ENCODE results near the gene ETV2.

ETV2 gene

DNA sequence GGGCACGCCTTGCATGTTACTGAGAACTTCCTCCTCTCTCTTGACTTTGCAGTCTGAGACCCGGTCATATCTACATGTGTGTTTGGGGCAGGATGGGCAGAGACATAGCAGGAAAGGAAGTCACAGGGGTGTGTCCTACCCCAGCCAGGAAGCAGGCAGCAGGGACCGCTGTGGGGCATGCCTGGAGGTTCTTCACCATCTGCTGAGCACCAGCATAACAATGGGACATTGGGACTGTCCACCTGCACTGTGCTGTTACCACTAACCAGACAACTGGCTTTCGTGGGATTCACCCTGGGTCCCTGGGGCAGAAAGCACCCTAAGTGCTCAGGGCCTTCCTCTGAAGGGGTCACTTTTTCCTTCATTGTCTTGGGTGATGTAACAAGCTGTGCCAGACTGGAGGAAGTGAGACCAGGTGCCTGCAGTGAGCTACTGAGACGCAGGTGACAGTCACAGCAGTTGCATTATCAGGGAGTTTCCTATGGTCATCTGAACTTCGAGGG lies 31.6 kb upstream of the ETV2 start:
- Histone ChIP-seq H3K27ac (ENCODE audit: low read depth, low read length) (no peak overlapping the region), H3K27me3 (ENCODE audit: control insufficient read depth in 5 of 5, insufficient read depth in 4 of 5, low read length in 5 of 5) (no peaks in the 10 kb centered on the region), H3K9ac (ENCODE audit: low read length in 5 of 5) (no peak overlapping the region), H3K4me3 (ENCODE audit: low read depth in 1 of 5, low read length in 5 of 5) (no peak overlapping the region), H3K9me3 (ENCODE audit: control insufficient read depth in 5 of 5, low read length in 5 of 5) (peaks cover 0 to 13% (median 11%) of the 10 kb centered on the region in 5 donors), H3K4me1 (ENCODE audit: control insufficient read depth in 5 of 5, insufficient read depth in 5 of 5, low read length in 5 of 5) (peaks cover 0 to 17% (median 13%) of the 10 kb centered on the region in 5 donors), H3K36me3 (ENCODE audit: control insufficient read depth in 5 of 5, insufficient read depth in 5 of 5, low read length in 5 of 5) (peaks cover 0 to 2% (median 1%) of the 10 kb centered on the region in 5 donors)

DNA sequence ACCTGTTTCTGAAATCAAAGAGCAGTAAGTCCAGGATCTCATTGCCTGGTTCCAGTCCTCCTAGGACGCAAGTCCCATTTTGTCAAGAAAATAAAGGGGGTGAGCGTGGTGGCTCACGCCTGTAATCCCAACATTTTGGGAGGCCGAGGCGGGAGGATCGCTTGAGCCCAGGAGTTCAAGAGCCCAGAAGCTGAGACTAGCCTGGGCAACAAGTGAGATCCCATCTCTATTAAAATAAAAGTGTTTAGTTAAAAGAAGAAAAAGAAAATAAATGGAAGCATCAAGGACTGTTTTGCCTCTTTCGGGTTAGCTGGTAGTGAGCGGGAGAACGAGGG lies 29.4 kb upstream of the ETV2 start:
- Histone ChIP-seq H3K9me3 (ENCODE audit: control insufficient read depth in 5 of 5, low read length in 5 of 5) (peaks cover 0 to 13% (median 8%) of the 10 kb centered on the region in 5 donors), H3K4me3 (ENCODE audit: low read depth in 1 of 5, low read length in 5 of 5) (peak overlapping the region; percentile 72 to 95 (median 87)), H3K9ac (ENCODE audit: low read length in 5 of 5) (peak overlapping the region in 3 of 5 donors; percentile 78 to 92 (median 88)), H3K4me1 (ENCODE audit: control insufficient read depth in 5 of 5, insufficient read depth in 5 of 5, low read length in 5 of 5) (peaks cover 0 to 17% (median 13%) of the 10 kb centered on the region in 5 donors), H3K27ac (ENCODE audit: low read depth, low read length) (no peak overlapping the region), H3K27me3 (ENCODE audit: control insufficient read depth in 5 of 5, insufficient read depth in 4 of 5, low read length in 5 of 5) (no peaks in the 10 kb centered on the region), H3K36me3 (ENCODE audit: control insufficient read depth in 5 of 5, insufficient read depth in 5 of 5, low read length in 5 of 5) (peaks cover 0 to 16% (median 11%) of the 10 kb centered on the region in 5 donors)

DNA sequence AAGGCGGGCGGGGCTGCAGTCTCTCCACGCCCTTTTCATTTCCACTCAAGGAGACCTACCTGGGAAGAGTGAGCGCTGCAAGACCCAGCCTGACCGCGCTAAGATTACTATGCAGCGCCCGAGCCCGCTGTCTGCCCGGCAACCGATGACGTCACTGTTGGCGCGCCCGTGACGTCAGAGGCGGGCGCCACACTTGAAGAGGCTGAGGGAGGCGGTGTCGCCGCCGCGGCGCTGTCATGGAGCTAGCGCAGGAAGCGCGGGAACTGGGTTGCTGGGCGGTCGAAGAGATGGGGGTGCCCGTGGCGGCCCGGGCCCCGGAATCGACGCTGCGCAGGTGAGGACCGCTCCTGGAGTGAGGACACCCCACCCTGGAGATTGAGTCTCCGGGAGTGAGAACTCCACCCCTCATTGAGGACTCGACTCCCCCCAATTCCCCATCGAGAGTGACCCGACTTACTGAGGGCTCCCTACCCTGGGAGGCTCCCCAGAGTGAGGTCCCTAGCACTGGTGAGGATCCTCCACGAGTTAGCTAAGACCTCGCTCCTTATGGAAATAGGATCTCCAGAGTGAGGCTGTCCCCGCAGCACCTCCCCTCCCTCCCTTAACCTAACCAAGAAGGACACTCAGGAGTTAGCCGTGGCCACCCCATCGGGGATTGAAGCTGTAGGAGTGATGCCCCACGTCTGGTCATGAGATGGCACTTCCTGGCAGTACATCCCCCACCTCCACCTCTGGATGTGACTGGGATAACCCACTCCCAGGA lies 28.8 kb upstream of the ETV2 start, which contains the start of gene HAUS5:
TSS of gene HAUS5 (plus strand) at position 177 of the 763 bp plus-strand sequence. CDS start at position 237, 60 bp downstream.
- Histone ChIP-seq H3K9me3 (ENCODE audit: control insufficient read depth in 5 of 5, low read length in 5 of 5) (peaks cover 0 to 10% (median 5%) of the 10 kb centered on the region in 5 donors), H3K27me3 (ENCODE audit: control insufficient read depth in 5 of 5, insufficient read depth in 4 of 5, low read length in 5 of 5) (no peaks in the 10 kb centered on the region), H3K4me1 (ENCODE audit: control insufficient read depth in 5 of 5, insufficient read depth in 5 of 5, low read length in 5 of 5) (peaks cover 0 to 17% (median 13%) of the 10 kb centered on the region in 5 donors), H3K27ac (ENCODE audit: low read depth, low read length) (no peak within 1 kb of the TSS), H3K4me3 (ENCODE audit: low read depth in 1 of 5, low read length in 5 of 5) (peak within 1 kb of the TSS; percentile 82 to 98 (median 89)), H3K9ac (ENCODE audit: low read length in 5 of 5) (peak within 1 kb of the TSS; percentile 71 to 92 (median 84)), H3K36me3 (ENCODE audit: control insufficient read depth in 5 of 5, insufficient read depth in 5 of 5, low read length in 5 of 5) (peaks cover 0 to 21% (median 15%) of the 10 kb centered on the region in 5 donors)

DNA sequence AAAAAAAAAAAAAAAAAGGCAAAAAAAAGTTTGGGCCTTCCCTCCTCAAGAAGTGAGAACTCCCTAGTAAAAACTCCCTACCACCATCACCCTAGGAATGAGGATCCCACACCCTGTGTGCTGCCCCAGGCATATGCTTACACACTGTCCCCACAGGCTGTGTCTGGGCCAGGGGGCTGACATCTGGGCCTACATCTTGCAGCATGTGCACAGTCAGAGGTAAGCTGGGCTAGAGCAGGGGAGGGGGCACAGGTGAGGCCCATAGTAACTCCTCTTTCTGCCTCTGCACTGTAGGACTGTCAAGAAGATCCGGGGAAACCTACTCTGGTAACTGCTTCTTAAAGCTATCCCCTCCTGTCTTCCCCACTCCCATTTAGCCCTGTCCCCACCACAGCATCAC lies 28.0 kb upstream of the ETV2 start:
- no peak overlapping the region for H3K4me3 ChIP-seq (ENCODE audit: low read depth in 1 of 5, low read length in 5 of 5)
- H3K36me3 ChIP-seq (ENCODE audit: control insufficient read depth in 5 of 5, insufficient read depth in 5 of 5, low read length in 5 of 5), result peaks cover 0 to 27% (median 19%) of the 10 kb centered on the region in 5 donors
- no peak overlapping the region for H3K9ac ChIP-seq (ENCODE audit: low read length in 5 of 5)

DNA sequence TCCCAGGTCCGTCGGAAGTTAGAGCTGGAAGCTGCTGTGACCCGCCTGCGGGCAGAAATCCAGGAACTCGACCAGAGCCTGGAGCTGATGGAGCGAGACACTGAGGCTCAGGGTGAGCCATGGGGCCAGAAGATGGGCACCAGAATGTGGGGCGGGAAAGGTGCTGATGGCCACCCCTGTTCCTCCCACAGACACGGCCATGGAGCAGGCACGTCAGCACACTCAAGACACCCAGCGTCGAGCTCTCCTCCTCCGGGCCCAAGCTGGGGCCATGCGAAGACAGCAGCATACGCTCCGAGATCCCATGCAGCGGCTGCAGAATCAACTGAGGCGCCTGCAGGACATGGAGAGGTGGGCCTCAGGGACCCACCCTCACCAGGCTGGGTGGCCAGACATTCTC lies 26.5 kb upstream of the ETV2 start:
- Histone ChIP-seq H3K36me3 (ENCODE audit: control insufficient read depth in 5 of 5, insufficient read depth in 5 of 5, low read length in 5 of 5) (peaks cover 0 to 37% (median 21%) of the 10 kb centered on the region in 5 donors), H3K27ac (ENCODE audit: low read depth, low read length) (no peak overlapping the region), H3K9me3 (ENCODE audit: control insufficient read depth in 5 of 5, low read length in 5 of 5) (no peaks in the 10 kb centered on the region), H3K4me3 (ENCODE audit: low read depth in 1 of 5, low read length in 5 of 5) (no peak overlapping the region), H3K27me3 (ENCODE audit: control insufficient read depth in 5 of 5, insufficient read depth in 4 of 5, low read length in 5 of 5) (no peaks in the 10 kb centered on the region), H3K9ac (ENCODE audit: low read length in 5 of 5) (no peak overlapping the region), H3K4me1 (ENCODE audit: control insufficient read depth in 5 of 5, insufficient read depth in 5 of 5, low read length in 5 of 5) (peaks cover 0 to 14% (median 13%) of the 10 kb centered on the region in 5 donors)

More for the DNA sequence above, 28.0 kb upstream of the ETV2 start:
- Histone ChIP-seq H3K27me3 (ENCODE audit: control insufficient read depth in 5 of 5, insufficient read depth in 4 of 5, low read length in 5 of 5) (no peaks in the 10 kb centered on the region), H3K27ac (ENCODE audit: low read depth, low read length) (no peak overlapping the region), H3K9me3 (ENCODE audit: control insufficient read depth in 5 of 5, low read length in 5 of 5) (peaks cover 0 to 4% (median 2%) of the 10 kb centered on the region in 5 donors), H3K4me1 (ENCODE audit: control insufficient read depth in 5 of 5, insufficient read depth in 5 of 5, low read length in 5 of 5) (peaks cover 0 to 17% (median 13%) of the 10 kb centered on the region in 5 donors)

DNA sequence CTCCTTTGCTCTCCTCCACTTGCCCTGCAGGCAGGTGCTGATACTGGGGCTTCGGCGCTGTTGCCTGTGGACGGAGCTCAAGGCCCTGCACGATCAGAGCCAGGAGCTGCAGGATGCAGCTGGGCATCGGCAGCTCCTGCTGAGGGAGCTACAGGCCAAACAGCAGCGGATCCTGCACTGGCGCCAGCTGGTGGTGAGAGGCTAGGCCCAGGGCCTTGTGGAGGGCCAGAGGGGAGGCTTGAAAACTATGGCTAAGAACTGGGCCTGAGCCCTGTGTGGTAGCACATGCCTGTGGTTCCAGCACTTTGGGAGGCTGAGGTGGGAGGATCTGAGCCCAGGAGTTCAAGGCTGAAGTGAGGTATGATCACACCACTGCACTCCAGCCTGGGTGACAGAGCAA lies 22.7 kb upstream of the ETV2 start:
- Histone ChIP-seq H3K36me3 (ENCODE audit: control insufficient read depth in 5 of 5, insufficient read depth in 5 of 5, low read length in 5 of 5) (peaks cover 0 to 56% (median 28%) of the 10 kb centered on the region in 5 donors), H3K4me3 (ENCODE audit: low read depth in 1 of 5, low read length in 5 of 5) (no peak overlapping the region), H3K9ac (ENCODE audit: low read length in 5 of 5) (no peak overlapping the region), H3K4me1 (ENCODE audit: control insufficient read depth in 5 of 5, insufficient read depth in 5 of 5, low read length in 5 of 5) (no peaks in the 10 kb centered on the region), H3K27me3 (ENCODE audit: control insufficient read depth in 5 of 5, insufficient read depth in 4 of 5, low read length in 5 of 5) (no peaks in the 10 kb centered on the region), H3K9me3 (ENCODE audit: control insufficient read depth in 5 of 5, low read length in 5 of 5) (no peaks in the 10 kb centered on the region), H3K27ac (ENCODE audit: low read depth, low read length) (no peak overlapping the region)

DNA sequence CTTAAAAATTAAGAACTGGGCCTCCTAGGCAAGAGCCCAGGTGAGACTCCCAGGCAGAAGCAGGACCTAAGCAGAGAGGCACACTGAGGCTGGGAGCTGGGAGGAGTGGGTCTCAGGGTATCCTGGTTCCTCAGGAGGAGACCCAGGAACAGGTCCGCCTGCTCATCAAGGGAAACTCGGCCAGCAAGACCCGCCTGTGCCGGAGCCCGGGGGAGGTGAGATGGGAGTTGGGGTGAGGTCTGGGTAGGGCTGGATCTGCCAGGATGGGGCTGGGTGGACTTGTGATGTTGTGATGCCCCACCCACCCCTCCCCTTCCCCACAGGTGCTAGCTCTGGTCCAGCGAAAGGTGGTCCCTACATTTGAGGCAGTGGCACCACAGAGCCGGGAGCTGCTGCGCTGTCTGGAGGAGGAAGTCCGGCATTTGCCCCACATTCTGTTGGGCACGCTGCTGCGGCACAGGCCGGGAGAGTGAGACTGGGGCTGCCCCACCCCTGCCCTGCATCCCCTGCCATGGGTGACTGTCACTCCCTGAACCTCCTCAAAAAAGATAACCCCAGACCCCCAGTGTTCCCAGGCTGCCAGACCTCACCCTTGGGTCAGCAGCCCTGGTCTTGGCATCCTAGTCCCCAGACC lies 22.1 kb upstream of the ETV2 start:
- H3K27me3 ChIP-seq (ENCODE audit: control insufficient read depth in 5 of 5, insufficient read depth in 4 of 5, low read length in 5 of 5), result no peaks in the 10 kb centered on the region
- no peaks in the 10 kb centered on the region for H3K9me3 ChIP-seq (ENCODE audit: control insufficient read depth in 5 of 5, low read length in 5 of 5)
- H3K9ac ChIP-seq (ENCODE audit: low read length in 5 of 5), result no peak overlapping the region
- no peak overlapping the region for H3K4me3 ChIP-seq (ENCODE audit: low read depth in 1 of 5, low read length in 5 of 5)
- no peaks in the 10 kb centered on the region for H3K4me1 ChIP-seq (ENCODE audit: control insufficient read depth in 5 of 5, insufficient read depth in 5 of 5, low read length in 5 of 5)
- peaks cover 0 to 56% (median 28%) of the 10 kb centered on the region in 5 donors for H3K36me3 ChIP-seq (ENCODE audit: control insufficient read depth in 5 of 5, insufficient read depth in 5 of 5, low read length in 5 of 5)
- H3K27ac ChIP-seq (ENCODE audit: low read depth, low read length), result no peak overlapping the region

DNA sequence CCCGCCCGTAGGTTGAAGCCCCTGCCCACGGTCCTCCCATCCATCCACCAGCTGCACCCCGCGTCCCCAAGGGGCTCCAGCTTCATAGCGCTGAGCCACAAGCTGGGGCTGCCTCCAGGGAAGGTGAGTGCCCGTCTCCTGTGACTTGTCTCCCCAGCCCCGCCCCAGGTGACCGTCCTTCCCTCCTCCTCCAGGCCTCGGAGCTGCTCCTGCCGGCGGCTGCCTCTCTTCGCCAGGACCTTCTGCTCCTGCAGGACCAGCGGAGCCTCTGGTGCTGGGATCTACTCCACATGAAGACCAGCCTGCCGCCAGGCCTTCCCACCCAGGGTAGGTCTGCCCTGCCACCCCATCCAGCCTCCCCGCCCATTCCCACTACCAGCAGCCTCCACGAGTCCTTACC lies 21.5 kb upstream of the ETV2 start:
- Histone ChIP-seq H3K4me3 (ENCODE audit: low read depth in 1 of 5, low read length in 5 of 5) (no peak overlapping the region), H3K27ac (ENCODE audit: low read depth, low read length) (no peak overlapping the region), H3K9me3 (ENCODE audit: control insufficient read depth in 5 of 5, low read length in 5 of 5) (no peaks in the 10 kb centered on the region), H3K27me3 (ENCODE audit: control insufficient read depth in 5 of 5, insufficient read depth in 4 of 5, low read length in 5 of 5) (no peaks in the 10 kb centered on the region), H3K36me3 (ENCODE audit: control insufficient read depth in 5 of 5, insufficient read depth in 5 of 5, low read length in 5 of 5) (peaks cover 0 to 55% (median 26%) of the 10 kb centered on the region in 5 donors), H3K4me1 (ENCODE audit: control insufficient read depth in 5 of 5, insufficient read depth in 5 of 5, low read length in 5 of 5) (no peaks in the 10 kb centered on the region), H3K9ac (ENCODE audit: low read length in 5 of 5) (no peak overlapping the region)

DNA sequence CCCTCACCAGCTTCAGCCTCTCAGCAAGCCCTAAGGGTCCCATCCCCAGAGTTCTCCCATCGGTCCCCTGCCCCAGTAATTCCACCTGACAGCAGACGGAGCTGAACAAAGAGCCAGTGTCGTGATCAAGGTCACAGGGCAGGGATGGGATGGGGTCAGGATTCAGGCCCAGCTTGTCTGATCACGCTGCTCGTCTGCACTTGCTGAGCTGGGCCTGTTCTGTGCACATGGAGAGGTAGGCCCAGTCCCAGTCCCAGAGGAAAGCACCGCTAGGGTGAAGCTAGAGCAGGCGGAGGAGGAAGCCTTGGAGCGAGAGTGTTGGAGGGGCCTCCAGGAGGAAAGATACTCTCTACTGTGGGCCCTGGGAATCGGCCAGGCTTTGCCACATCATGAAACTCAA lies 19.8 kb upstream of the ETV2 start:
- Histone ChIP-seq H3K9ac (ENCODE audit: low read length in 5 of 5) (no peak overlapping the region), H3K27me3 (ENCODE audit: control insufficient read depth in 5 of 5, insufficient read depth in 4 of 5, low read length in 5 of 5) (no peaks in the 10 kb centered on the region), H3K36me3 (ENCODE audit: control insufficient read depth in 5 of 5, insufficient read depth in 5 of 5, low read length in 5 of 5) (peaks cover 0 to 44% (median 17%) of the 10 kb centered on the region in 5 donors), H3K27ac (ENCODE audit: low read depth, low read length) (no peak overlapping the region), H3K9me3 (ENCODE audit: control insufficient read depth in 5 of 5, low read length in 5 of 5) (no peaks in the 10 kb centered on the region), H3K4me1 (ENCODE audit: control insufficient read depth in 5 of 5, insufficient read depth in 5 of 5, low read length in 5 of 5) (no peaks in the 10 kb centered on the region), H3K4me3 (ENCODE audit: low read depth in 1 of 5, low read length in 5 of 5) (no peak overlapping the region)

DNA sequence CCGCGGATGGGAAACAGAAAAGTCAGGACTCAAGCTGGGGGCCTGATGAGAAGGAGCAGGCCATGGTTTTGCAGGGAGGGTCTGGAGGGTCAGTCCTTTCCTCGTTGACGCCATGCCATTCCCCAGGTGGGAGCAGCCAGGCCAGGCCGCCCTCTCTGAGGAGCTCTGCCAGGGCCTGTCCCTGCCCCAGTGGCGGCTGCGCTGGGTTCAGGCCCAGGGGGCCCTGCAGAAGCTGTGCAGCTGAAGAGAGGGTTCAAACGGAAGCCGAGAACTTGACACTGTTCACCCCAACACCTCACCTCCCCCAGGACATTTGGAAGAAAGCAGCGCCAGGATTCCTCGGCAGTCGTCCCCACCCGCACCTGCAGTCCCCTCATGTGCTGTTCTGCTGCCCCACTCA lies 18.8 kb upstream of the ETV2 start:
- Histone ChIP-seq H3K27me3 (ENCODE audit: control insufficient read depth in 5 of 5, insufficient read depth in 4 of 5, low read length in 5 of 5) (no peaks in the 10 kb centered on the region), H3K9me3 (ENCODE audit: control insufficient read depth in 5 of 5, low read length in 5 of 5) (no peaks in the 10 kb centered on the region), H3K27ac (ENCODE audit: low read depth, low read length) (no peak overlapping the region), H3K4me1 (ENCODE audit: control insufficient read depth in 5 of 5, insufficient read depth in 5 of 5, low read length in 5 of 5) (peaks cover 0 to under 1% (median 0%) of the 10 kb centered on the region in 5 donors), H3K36me3 (ENCODE audit: control insufficient read depth in 5 of 5, insufficient read depth in 5 of 5, low read length in 5 of 5) (peaks cover 0 to 35% (median 13%) of the 10 kb centered on the region in 5 donors), H3K9ac (ENCODE audit: low read length in 5 of 5) (no peak overlapping the region), H3K4me3 (ENCODE audit: low read depth in 1 of 5, low read length in 5 of 5) (no peak overlapping the region)

All from subcutaneous abdominal adipose tissue (tissue), 5 donors.